H9 (cell line): ENCODE data around the gene CD300C. TPM values are rescaled to one million over a fixed set of nuclear protein-coding genes. Genes with fewer than 3 reads are reported as not detected.

ENCODE experiments used
- DNase-seq: peaks from one replicate; pipeline ENCODE4 v3.0.0-alpha.2; 2017
- H2AFZ ChIP-seq: one replicate; pipeline ENCODE4 v1.6.1; 2013; ENCODE audit warnings: mild to moderate bottlenecking, low read length, control low read depth, moderate library complexity
- H2AK5ac ChIP-seq: 2 replicates; pipeline ENCODE4 v1.6.1; 2013; ENCODE audit warnings: low read length, control low read depth, mixed read lengths; ENCODE audit not compliant: insufficient read length
- H2BK120ac ChIP-seq: one replicate; pipeline ENCODE4 v1.6.1; 2013; ENCODE audit warnings: low read depth, mild to moderate bottlenecking, low read length, control low read depth, inconsistent platforms; ENCODE audit not compliant: poor library complexity, severe bottlenecking
- H2BK12ac ChIP-seq: 2 replicates; pipeline ENCODE4 v1.6.1; 2013; ENCODE audit warnings: low read length, control low read depth, mixed read lengths, low read depth; ENCODE audit not compliant: insufficient read length
- H2BK15ac ChIP-seq: 2 replicates; pipeline ENCODE4 v1.6.1; 2013; ENCODE audit warnings: low read depth, low read length, control low read depth
- H2BK20ac ChIP-seq: one replicate; pipeline ENCODE4 v1.6.1; 2013; ENCODE audit warnings: low read depth, mild to moderate bottlenecking, low read length, control low read depth, inconsistent platforms; ENCODE audit not compliant: poor library complexity, severe bottlenecking
- H2BK5ac ChIP-seq: 2 replicates; pipeline ENCODE4 v1.6.1; 2013; ENCODE audit warnings: low read length, control low read depth, mixed read lengths; ENCODE audit not compliant: insufficient read length
- H3K14ac ChIP-seq: 2 replicates; pipeline ENCODE4 v1.6.1; 2013; ENCODE audit warnings: low read length, control low read depth; ENCODE audit not compliant: insufficient read depth
- H3K18ac ChIP-seq: 2 replicates; pipeline ENCODE4 v1.6.1; 2013; ENCODE audit warnings: low read depth, mild to moderate bottlenecking, mixed read lengths, low read length, control low read depth; ENCODE audit not compliant: insufficient read length
- H3K23ac ChIP-seq: 2 replicates; pipeline ENCODE4 v1.6.1; 2013; ENCODE audit warnings: low read length, control low read depth, mixed read lengths, low read depth; ENCODE audit not compliant: insufficient read length
- H3K23me2 ChIP-seq: 2 replicates; pipeline ENCODE4 v1.6.1; 2013; ENCODE audit warnings: low read depth, mild to moderate bottlenecking, mixed read lengths, low read length, control low read depth; ENCODE audit not compliant: insufficient read length, poor library complexity, severe bottlenecking
- H3K27ac ChIP-seq: 2 replicates; pipeline ENCODE4 v1.5.1; 2013; ENCODE audit warnings: low read length, control low read depth, mixed read lengths, low read depth; ENCODE audit not compliant: insufficient read length
- H3K27me3 ChIP-seq: 2 replicates; pipeline ENCODE4 v1.6.1; 2013; ENCODE audit warnings: low read length, control low read depth, inconsistent platforms; ENCODE audit not compliant: insufficient read depth
- H3K4ac ChIP-seq: 2 replicates; pipeline ENCODE4 v1.6.1; 2013; ENCODE audit warnings: low read depth, mild to moderate bottlenecking, control low read depth, inconsistent platforms, low read length, moderate library complexity
- H3K4me1 ChIP-seq: 2 replicates; pipeline ENCODE4 v1.6.1; 2013; ENCODE audit warnings: low read length, control low read depth, inconsistent platforms; ENCODE audit not compliant: insufficient read depth
- H3K4me2 ChIP-seq: 2 replicates; pipeline ENCODE4 v1.6.1; 2013; ENCODE audit warnings: low read length, control low read depth, mixed read lengths; ENCODE audit not compliant: insufficient read length, insufficient read depth
- H3K56ac ChIP-seq: 2 replicates; pipeline ENCODE4 v1.6.1; 2013; ENCODE audit warnings: low read depth, mild to moderate bottlenecking, mixed read lengths, low read length, control low read depth; ENCODE audit not compliant: insufficient read length
- H3K79me1 ChIP-seq: 2 replicates; pipeline ENCODE4 v1.6.1; 2013; ENCODE audit warnings: low read depth, mild to moderate bottlenecking, moderate library complexity, low read length, control low read depth, inconsistent platforms; ENCODE audit not compliant: insufficient read depth, poor library complexity, severe bottlenecking
- H3K79me2 ChIP-seq: 2 replicates; pipeline ENCODE4 v1.6.1; 2013; ENCODE audit warnings: low read length, control low read depth, inconsistent platforms; ENCODE audit not compliant: insufficient read depth
- H3K9ac ChIP-seq: 2 replicates; pipeline ENCODE4 v1.6.1; 2013; ENCODE audit warnings: low read length, control low read depth, mixed read lengths; ENCODE audit not compliant: insufficient read length; ENCODE audit errors: extremely low read depth
- H3K9me3 ChIP-seq: one replicate; pipeline ENCODE4 v1.6.1; 2013; ENCODE audit warnings: low read depth, low read length, inconsistent platforms; ENCODE audit not compliant: control insufficient read depth
- H3T11ph ChIP-seq: one replicate; pipeline ENCODE4 v1.6.1; 2013; ENCODE audit warnings: mild to moderate bottlenecking, low read length, control low read depth, inconsistent platforms
- H4K20me1 ChIP-seq: one replicate; pipeline ENCODE4 v1.6.1; 2013; ENCODE audit not compliant: control insufficient read depth, insufficient read length, insufficient read depth
- H4K5ac ChIP-seq: 2 replicates; pipeline ENCODE4 v1.6.1; 2013; ENCODE audit warnings: low read depth, mild to moderate bottlenecking, mixed read lengths, low read length, control low read depth; ENCODE audit not compliant: insufficient read length
- H4K8ac ChIP-seq: replicated peaks from 2 replicates; pipeline ENCODE4 v1.6.1; 2013; ENCODE audit warnings: low read length, control low read depth, mixed read lengths, low read depth; ENCODE audit not compliant: insufficient read length
- H4K91ac ChIP-seq: 2 replicates; pipeline ENCODE4 v1.6.1; 2013; ENCODE audit warnings: low read depth, mild to moderate bottlenecking, moderate library complexity, mixed read lengths, low read length, control low read depth; ENCODE audit not compliant: insufficient read length
- H3K27ac Mint-ChIP-seq, 3 experiments: 2 replicates in 2 of 3; 3 replicates in 1 of 3; pipeline ENCODE4 v1.8.0; 2020 to 2021; ENCODE audit warnings: mixed read lengths in 3 of 3, mild to moderate bottlenecking in 1 of 3, moderate library complexity in 1 of 3
- H3K27me3 Mint-ChIP-seq: 2 replicates; pipeline ENCODE4 v1.8.0; 2021; ENCODE audit warnings: low read depth, mild to moderate bottlenecking, moderate library complexity, mixed read lengths
- H3K36me3 Mint-ChIP-seq, 3 experiments: 2 replicates in 2 of 3; 3 replicates in 1 of 3; pipeline ENCODE4 v1.8.0; 2020 to 2021; ENCODE audit warnings: low read depth in 3 of 3, mixed read lengths in 3 of 3; ENCODE audit not compliant: insufficient read depth in 1 of 3
- H3K4me1 Mint-ChIP-seq, 2 experiments: 2 replicates each; pipeline ENCODE4 v1.8.0; 2020; ENCODE audit warnings: mixed read lengths in 2 of 2
- H3K4me3 Mint-ChIP-seq, 2 experiments: 2 replicates in 1 of 2; 3 replicates in 1 of 2; pipeline ENCODE4 v1.8.0; 2020 to 2021; ENCODE audit warnings: mild to moderate bottlenecking in 2 of 2, mixed read lengths in 2 of 2, moderate library complexity in 1 of 2
- H3K9me3 Mint-ChIP-seq, 2 experiments: 2 replicates in 1 of 2; 3 replicates in 1 of 2; pipeline ENCODE4 v1.8.0; 2020; ENCODE audit warnings: mild to moderate bottlenecking in 2 of 2, mixed read lengths in 2 of 2, moderate library complexity in 1 of 2
- WGBS: extraction: QIAGEN DNeasy Blood & Tissue Kit; methylation state at CpG from one replicate; pipeline ENCODE4 v1.1.7; 2013; ENCODE audit warnings: missing lambda C conversion rate, low lambda C conversion rate, mixed read lengths; ENCODE audit not compliant: insufficient read length; ENCODE audit errors: extremely low coverage; 5-methylcytosine and 5-hydroxymethylcytosine counted together
- total RNA-seq: library from RNA; stranded (reverse); gene quantifications from 2 replicates; pipeline ENCODE4 v1.2.1, GENCODE V29; 2021
- TF ChIP-seq, protein P1 (sequence below): fragments of 200-600 bp; sonication (generic); conservative IDR thresholded peaks from 3 replicates; pipeline ENCODE4 v1.8.0; 2021; ENCODE audit warnings: antibody characterized with exemption, mild to moderate bottlenecking

CD300C gene
- total RNA-seq, 1 experiment from 2014 or later = not detected

DNA sequence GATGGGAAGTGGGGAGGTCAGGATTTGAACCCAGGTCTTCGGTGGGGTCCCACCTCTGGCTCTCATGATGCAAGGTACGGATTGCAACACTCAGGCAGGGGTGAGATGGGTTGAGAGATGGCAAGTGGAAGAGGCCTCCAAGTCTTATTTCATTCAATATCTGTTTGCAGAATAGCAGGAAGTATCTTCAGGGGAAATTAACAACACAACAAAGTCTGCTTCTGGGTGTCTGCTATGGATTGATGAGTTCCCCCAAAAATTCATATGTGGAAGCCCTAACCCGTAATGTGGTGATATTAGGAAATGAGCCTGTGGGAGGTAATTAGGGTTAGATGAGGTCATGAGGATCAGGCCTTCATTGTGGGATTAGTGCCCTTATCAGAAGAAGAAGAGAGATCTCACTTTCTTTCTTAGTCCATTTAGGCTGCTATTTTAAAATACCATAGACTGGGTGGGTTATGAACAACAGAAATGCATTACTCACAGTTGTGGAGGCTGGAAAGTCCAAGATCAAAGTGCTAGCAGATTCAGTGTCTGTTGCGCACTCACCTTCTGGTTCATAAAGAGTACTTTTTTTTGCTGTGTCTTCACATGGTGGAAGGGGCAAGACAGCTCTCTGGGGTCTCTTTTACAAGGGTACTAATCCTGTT is 25.8 kb upstream of the CD300C start:
- H4K8ac ChIP-seq = no peak overlapping the region
- H3K79me1 ChIP-seq = no peaks in the 10 kb centered on the region
- no peak overlapping the region for H2BK5ac ChIP-seq
- no peak for DNase-seq
- no peaks in the 10 kb centered on the region for H3K27me3 ChIP-seq
- no peak overlapping the region for H3K18ac ChIP-seq
- Mint-ChIP-seq H3K4me3 (no peak overlapping the region), H3K27ac (no peak overlapping the region), H3K36me3 (no peaks in the 10 kb centered on the region; a peak in 1 of 7 replicates), H3K27me3 (peaks cover 46% of the 10 kb centered on the region), H3K4me1 (peaks cover 6% of the 10 kb centered on the region in 2 experiments), H3K9me3 (no peaks in the 10 kb centered on the region; a peak in 2 of 5 replicates)
- no peaks in the 10 kb centered on the region for H3K79me2 ChIP-seq
- no peak overlapping the region for H3K4ac ChIP-seq
- H2BK12ac ChIP-seq = no peak overlapping the region
- H2AK5ac ChIP-seq = no peak overlapping the region
- H3K14ac ChIP-seq = no peak overlapping the region
- H2BK20ac ChIP-seq = no peak overlapping the region
- no peak overlapping the region for H2AFZ ChIP-seq
- no peaks in the 10 kb centered on the region for H3K9me3 ChIP-seq
- no CpG with 5 or more reads among the region's 4 CpGs for WGBS
- no peak overlapping the region for H3K27ac ChIP-seq
- no peak overlapping the region for H3K9ac ChIP-seq
- no peak overlapping the region for H2BK15ac ChIP-seq
- H4K20me1 ChIP-seq = no peaks in the 10 kb centered on the region
- H3K4me1 ChIP-seq = peaks cover 4% of the 10 kb centered on the region; the same call in 1 of the 2 replicates
- no peak overlapping the region for H4K5ac ChIP-seq
- H3K56ac ChIP-seq = no peak overlapping the region
- H2BK120ac ChIP-seq = no peak overlapping the region
- TF ChIP-seq, protein P1, sequence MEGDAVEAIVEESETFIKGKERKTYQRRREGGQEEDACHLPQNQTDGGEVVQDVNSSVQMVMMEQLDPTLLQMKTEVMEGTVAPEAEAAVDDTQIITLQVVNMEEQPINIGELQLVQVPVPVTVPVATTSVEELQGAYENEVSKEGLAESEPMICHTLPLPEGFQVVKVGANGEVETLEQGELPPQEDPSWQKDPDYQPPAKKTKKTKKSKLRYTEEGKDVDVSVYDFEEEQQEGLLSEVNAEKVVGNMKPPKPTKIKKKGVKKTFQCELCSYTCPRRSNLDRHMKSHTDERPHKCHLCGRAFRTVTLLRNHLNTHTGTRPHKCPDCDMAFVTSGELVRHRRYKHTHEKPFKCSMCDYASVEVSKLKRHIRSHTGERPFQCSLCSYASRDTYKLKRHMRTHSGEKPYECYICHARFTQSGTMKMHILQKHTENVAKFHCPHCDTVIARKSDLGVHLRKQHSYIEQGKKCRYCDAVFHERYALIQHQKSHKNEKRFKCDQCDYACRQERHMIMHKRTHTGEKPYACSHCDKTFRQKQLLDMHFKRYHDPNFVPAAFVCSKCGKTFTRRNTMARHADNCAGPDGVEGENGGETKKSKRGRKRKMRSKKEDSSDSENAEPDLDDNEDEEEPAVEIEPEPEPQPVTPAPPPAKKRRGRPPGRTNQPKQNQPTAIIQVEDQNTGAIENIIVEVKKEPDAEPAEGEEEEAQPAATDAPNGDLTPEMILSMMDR = no peak
- H3T11ph ChIP-seq = no peak overlapping the region
- no peak overlapping the region for H3K4me2 ChIP-seq
- H3K23ac ChIP-seq = no peak overlapping the region
- H3K23me2 ChIP-seq = no peaks in the 10 kb centered on the region
- no peak overlapping the region for H4K91ac ChIP-seq
